GM19193 (cell line): Measurements from ENCODE around the gene HBP1.

Experiments
- POLR2A ChIP-seq: IDR thresholded peaks from 4 replicates; pipeline ENCODE4 v1.6.1; 2011; ENCODE audit not compliant: insufficient read depth, insufficient read length; ENCODE audit errors: extremely low read depth

The HBP1 gene

DNA sequence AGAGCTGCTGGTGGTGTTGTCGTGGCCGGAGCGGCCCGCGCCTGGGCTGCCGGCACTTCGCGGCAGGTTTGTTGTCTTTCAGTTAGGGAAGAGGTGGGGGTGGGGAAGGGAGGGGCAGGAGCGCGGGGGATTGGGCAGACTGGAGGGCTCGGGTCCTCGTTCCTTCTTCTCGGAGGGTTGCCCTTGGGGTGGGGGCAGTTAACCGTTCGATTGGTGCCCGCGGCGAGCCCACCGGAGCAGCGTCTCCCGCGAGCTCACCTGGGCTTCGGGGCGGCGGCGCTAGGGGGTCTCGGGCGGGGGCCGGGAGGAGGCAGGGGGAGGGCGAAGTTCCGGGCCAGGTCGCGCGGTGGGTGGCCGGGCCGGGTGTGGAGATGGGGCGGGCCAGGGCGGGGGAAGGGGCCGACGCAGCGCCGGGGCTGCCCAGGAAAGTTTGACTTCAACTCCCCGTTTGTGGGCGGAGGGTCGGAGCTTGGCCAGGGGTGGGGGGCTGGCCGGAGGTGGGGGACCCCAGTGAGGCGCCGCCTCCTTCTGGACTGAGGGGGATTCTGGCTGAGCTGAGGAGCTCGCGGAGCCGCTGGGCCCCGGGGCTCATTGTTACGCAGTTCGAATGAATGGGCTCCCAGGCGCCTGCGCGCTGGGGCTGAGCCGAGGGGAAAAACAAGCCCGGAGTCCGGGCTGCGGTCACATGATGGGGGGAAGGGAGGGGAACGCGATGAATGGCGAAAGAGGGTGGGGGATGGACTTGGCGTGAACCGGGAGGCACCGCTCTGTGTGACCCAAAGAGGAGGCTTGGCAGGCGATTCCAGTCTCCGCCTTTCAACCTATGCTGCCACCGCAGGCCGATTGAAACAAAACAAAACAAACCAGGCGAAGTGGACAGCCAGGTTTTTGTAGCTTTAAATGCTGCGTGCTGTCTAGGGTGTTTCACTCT, 582 bp downstream of the HBP1 start:
- TF ChIP-seq POLR2A: peak; percentile 66

GRCh38 chr7:107170051-107170915, 1.5 kb downstream of the HBP1 start:
- no peak for TF ChIP-seq POLR2A

GRCh38 chr7:107171496-107171895, 2.7 kb downstream of the HBP1 start:
- TF ChIP-seq POLR2A: no peak

DNA sequence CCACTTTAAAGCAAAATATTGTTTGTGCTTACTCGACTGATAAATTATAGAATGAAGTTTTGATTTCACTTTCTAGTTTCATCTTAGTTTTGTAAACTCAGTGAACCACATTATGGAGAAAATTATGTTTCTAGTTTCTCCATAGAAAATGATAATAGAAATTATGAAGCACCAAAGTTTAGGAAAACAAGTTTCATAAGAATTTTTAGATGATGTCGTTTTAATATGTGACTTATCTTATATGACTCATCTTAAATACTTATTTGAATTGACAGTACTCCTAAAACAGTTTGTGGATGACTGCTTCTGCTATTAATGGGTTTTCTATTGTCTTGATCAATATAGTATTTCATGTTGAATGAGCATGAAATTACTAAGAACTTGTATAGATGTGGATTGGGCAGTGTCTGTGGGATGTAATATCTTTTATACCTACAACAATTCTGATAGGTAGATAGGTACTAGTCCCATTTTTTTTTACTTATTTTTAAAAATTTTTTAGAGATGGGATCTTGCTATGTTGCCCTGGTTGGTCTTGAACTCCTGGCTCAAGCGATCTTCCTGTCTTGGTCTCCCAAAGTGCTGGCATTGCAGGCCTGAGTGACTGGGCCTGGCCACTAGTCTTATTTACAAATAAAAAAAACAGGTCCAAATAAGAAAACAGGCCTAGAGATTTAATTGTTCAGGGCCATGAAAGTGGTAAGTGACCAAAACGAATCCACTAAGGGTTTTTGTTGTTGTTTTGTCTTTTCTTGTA, 3.7 kb downstream of the HBP1 start:
- TF ChIP-seq POLR2A: no peak

GRCh38 chr7:107173191-107173590, 4.4 kb downstream of the HBP1 start:
- TF ChIP-seq POLR2A: no peak

GRCh38 chr7:107173691-107174406, 5.0 kb downstream of the HBP1 start:
- no peak for TF ChIP-seq POLR2A

- no peak for TF ChIP-seq POLR2A
These were observed 10.7 kb downstream of the HBP1 start for GRCh38 chr7:107179326-107180164.

- no peak for TF ChIP-seq POLR2A
These were observed 11.6 kb downstream of the HBP1 start for GRCh38 chr7:107180378-107180777.

DNA sequence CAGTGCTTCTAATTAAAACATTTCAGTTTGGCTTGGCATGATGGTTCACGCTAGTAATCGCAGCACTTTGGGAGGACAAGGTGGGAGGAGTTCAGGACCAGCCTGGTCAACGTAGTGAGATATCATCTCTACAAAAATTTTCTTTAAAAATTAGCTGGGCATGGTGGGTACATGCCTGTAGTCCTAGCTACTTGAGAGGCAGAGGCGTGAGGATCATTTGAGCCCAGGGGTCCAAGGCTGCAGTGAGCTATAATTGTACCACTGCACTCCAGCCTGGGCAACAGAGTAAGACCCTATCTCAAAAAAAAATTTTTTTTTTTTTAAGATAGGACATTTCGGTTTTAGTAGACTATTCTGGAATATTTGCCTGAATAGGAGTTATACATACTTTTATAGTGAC, 12.4 kb downstream of the HBP1 start:
- TF ChIP-seq POLR2A: no peak

- no peak for TF ChIP-seq POLR2A
These were observed 16.9 kb downstream of the HBP1 start for GRCh38 chr7:107185716-107186115.

DNA sequence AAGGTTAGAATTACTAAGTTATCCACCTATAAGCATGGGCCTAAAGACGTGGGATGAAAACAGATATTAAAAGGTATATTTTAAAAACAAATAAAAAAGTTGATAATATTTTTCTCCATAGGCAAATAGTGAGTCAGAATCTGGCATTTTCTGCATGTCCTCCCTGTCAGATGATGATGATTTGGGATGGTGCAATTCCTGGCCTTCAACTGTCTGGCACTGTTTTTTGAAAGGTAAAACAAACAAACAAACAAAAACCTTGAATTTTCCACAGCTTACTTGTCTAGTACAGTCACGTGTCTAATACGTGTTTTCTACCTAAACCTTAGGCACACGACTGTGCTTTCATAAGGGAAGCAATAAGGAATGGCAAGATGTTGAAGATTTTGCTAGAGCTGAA, 17.4 kb downstream of the HBP1 start:
- TF ChIP-seq POLR2A: no peak

- no peak for TF ChIP-seq POLR2A
These were observed 19.0 kb downstream of the HBP1 start for GRCh38 chr7:107187774-107188173.

- TF ChIP-seq POLR2A: no peak
These were observed 21.3 kb downstream of the HBP1 start for GRCh38 chr7:107190090-107190489.
